Measurements from ENCODE around the gene COBL.

The COBL gene

DNA sequence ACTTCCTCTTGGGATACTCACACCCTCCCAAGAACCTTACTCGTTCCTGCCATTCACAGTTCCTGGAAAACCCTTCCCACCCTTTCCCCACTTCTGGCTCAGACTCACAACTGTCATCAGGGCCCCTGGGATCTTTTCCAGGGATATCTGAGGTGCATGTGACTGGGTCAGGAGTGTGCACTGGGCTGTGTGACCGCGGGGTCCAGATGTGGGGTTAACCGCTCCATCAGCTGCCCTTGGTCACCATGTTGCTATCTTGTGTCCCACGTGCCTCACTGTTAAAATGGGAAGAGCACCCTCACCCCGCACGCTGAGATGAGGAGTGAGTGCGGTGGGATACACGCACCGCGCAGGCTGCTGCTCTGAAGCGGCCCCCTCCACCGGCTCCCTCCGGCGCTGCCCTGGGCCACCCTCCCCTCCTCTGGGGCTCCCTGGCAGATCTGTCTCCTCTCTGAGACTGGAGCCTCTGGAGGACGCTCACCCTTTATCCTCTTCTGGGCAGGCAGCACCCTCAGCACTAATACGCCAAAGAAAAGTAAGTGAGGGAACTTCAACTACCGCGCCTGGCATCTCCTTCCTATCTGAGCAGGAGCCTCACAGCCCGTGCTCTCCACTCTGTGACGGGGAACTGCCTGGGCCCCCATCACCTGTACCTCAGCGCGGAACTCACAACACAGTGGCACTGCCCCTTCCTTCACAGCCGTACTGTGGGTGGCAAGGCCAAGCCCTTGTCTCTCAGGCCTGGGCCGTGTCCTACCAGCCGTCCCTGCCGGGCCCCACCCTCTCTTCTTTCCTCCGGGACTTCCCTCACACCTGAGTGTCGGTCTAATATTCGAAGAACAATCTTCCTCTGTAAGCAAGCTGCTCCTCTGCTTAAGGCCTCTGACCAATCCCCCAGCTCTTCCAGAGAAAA is 15.6 kb downstream of the COBL start:
- DNase-seq = no peak

DNA sequence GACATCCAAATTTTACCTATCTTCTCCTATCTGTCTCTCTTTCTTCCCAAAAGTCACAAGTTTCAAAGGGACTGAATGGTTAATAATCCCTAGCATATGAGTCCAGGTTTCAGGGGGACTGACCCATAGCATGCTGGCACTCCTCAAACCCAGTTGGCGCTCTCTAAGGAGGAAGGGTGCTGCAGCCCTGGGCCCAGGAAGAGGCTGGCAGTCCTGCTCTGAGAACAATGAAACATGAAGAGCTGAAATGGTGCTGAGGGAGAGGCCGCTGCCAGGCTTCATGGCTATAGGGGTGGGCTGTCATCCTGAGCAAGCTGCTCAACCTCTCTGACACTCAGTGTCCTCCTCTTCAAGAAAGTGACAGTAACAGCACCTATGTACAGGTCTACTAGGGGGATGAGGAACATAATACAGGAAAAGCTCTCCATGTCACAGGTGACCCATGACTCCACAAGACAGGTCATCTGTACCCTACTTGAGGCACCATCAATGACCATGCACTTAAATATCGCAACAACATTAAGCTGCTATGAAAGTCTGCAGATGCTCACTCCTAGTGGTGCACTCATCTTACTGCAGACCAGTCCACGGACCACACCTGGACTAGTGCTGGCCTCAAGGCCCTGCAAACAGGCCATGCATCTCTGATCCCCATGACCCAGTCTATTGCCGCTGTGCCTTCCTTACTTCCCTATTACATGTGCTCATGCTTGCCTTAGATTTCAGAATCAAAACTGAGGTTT is 17.0 kb downstream of the COBL start:
- no peak for DNase-seq

GRCh38 chr7:51298912-51299311 is 17.7 kb downstream of the COBL start:
- no peak for DNase-seq

DNA sequence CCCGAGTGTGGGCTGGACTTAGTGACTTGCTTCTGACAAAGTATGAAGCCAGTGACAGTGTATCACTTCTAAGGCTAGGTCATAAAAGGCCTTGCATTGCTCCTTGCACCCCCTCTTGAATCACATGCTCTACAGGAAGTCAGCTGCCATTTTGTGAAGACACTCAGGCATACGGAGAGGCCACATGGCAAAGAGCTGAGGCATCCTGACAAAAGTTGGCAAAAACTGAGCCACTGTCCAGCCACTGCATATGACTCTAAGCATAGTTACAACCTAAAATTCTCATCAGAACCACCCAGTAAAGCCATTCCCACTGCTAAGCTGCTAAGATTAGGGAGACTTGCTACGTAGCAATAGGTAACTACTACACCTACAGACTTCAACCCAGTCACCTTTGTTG is 18.6 kb downstream of the COBL start:
- DNase-seq = no peak

DNA sequence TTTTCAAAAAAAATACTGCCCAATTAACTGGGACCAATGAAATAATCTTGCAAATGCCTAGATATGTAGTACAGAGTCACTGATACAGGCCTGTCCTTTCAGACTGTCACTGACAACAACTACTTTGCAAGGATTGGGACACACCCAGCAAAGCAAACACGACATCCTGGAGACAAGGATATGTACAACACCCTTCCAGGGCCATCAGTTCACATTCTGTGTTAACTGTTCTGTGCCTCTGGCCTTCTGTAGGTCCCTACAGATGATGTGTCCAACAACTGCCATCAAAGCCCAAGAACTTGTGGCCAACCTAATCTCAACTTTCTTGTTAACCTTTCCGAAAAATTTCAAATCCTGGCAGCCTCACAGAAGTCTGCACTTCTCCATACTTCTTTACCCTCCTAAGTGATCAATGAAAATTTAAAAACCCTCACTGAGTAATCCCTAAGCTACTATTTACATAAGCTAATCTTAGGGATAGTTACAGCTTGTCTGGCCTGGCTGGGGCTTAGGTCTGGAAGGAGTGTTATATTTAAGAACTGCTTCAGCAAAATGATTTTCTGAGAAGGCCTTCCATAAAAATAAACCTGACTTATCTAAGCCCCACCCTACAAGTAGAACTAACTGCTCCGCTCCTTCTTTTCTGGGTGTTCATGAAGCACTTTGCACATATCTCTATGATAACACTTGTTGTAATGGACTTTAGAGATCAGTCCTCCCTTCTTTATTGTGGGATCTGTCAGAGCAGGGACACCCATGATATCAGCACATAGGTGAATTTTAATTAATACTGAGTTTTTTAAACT is 21.0 kb downstream of the COBL start:
- DNase-seq = no peak

DNA sequence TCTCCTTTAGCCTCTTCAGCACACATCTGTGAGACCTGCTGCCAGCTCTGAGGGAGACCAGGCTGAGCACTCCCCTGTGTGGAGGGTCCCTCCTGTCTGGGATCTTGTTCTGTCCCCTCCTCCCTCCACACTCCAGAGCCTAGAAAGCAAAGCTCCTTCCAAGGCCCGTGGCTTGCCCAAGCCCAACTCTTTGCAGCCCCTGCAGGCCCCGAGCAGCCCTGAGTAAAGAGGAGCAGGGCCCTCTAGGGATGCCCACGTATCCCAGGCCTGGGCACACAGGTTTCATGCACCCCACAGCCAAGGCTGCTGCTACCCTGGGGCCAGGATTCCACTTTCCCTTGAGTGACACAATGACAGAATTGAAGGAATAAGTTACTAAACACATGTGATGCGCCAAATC is 24.0 kb downstream of the COBL start:
- DNase-seq = no peak

DNA sequence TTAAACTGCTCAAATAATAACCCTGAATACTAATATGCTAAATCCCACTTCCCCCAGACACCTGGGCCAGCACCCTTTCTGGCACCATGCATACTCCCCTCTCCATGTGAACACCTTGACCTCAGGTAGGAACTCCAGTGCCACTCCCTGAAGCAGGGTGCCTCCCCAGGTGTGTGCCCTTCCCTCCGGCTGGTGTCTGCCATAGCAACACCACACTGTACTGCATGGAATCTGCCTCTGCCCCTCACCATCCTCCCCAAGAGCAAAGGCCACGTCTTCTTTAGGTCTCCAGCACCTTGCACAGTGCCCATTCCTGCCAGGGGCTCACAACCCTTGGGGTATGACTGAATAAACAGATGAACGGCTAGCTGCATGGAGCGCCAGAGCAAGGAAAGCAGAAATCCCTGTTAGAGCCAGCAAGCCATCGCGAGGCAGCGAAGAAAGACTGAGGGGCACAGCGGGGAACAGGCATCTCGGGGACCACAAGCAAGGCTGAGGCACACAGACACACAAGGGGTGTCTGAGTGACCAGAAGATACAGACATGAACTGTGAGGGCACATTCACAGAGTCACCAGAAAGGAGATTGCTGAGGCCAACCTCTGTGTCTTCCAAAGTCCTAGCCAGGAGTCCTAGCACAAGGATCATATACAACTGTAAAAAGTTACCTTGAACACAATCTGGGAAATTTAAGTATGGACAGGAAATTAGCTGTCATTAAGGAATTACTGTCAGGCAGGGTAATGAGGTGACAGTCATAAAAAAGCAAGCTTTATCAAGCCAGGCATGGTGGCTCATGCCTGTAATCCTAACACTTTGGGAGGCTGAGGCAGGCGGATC is 25.7 kb downstream of the COBL start:
- no peak for DNase-seq

GRCh38 chr7:51290304-51290637 is 26.3 kb downstream of the COBL start:
- no peak for DNase-seq

DNA sequence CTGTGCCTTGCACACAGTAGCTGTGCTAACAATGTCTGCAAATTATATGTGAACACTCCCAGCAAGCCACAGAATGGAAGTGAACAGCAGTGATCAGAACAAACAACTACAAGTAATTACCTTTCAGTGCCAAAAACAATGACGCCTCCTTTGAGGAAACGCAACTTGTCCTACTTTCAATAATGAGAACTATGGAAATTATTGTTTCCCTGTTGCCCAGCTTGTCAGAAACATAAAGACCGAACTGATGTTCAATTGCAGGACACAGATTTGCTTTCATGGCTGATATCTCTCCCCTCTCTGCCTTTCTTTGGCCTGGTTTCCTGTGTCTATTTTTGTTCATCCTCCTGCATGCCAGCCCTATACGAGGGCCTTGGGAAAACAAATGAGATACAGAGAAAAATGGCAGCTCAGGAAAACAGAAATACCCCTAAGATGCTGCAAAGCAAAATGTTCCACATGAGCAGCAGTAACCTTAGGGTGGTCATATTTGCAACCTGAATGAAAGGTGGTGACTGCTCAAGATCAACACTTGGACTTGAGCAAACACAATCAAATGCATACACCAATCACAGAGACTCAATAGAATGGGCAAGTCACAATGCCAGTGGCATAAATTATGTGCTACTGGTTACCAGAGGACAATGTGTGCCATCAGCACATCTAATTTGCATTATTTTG is 26.8 kb downstream of the COBL start:
- DNase-seq = no peak

GRCh38 chr7:51288896-51289622 is 27.6 kb downstream of the COBL start:
- no peak for DNase-seq

DNA sequence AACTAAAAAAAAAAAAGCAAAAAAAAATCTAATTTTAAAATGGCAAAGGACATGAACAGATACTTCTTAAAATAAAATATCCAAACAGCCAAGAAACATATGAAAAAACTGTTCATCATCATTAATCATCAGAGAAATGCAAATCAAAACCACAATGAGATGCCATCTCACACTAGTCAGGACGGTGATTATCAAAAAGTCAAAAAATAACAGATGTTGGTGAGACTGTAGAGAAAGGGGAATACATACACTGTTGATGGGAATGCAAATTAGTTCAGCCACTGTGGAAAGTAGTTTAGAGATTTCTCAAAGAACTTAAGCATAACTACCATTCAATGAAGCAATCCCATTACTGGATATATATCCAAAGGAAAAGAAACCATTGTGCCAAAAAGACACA is 30.2 kb downstream of the COBL start:
- DNase-seq = no peak

DNA sequence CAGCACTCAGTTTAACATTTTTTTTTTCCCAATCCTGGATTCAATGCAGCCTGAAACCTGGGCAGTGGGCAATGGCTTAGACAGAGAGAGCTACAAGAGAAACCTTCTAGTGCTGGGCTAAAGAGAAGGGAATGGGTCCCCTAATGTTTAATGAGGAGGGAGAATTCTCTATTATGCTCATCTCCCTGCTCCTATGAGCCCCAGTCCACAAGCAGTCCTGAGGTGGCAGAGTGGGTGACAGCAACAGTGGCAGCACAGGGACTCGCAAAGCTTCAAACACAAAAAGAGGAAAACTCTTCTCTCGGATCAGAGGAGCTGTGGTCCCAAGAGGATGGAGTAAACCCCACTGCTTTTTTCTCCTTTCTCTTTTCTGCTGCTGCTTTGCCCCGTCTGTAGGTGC is 36.5 kb downstream of the COBL start:
- DNase-seq = no peak

GRCh38 chr7:51279391-51280023 is 37.1 kb downstream of the COBL start:
- DNase-seq = no peak

DNA sequence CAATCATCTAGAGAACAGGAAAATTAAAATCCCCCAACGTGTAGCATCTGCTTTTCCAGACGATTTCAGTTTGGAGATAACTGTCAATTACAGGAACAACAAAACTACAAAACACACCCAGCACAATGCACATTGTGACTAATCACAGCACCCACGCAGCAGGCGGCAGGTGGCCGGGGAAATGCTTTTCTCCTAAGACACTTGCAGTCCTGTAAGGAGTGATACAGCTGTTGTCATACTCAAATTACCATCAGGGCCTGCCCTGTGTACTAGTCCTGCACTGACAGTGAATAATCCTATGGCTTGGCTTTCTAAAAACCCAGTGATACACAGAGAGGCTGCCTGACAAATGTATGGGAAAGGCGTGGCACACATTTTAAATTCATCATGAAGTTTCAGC is 37.8 kb downstream of the COBL start:
- no peak for DNase-seq

GRCh38 chr7:51276967-51277366 is 39.6 kb downstream of the COBL start:
- no peak for DNase-seq

GRCh38 chr7:51276091-51276605 is 40.5 kb downstream of the COBL start:
- DNase-seq = no peak

DNA sequence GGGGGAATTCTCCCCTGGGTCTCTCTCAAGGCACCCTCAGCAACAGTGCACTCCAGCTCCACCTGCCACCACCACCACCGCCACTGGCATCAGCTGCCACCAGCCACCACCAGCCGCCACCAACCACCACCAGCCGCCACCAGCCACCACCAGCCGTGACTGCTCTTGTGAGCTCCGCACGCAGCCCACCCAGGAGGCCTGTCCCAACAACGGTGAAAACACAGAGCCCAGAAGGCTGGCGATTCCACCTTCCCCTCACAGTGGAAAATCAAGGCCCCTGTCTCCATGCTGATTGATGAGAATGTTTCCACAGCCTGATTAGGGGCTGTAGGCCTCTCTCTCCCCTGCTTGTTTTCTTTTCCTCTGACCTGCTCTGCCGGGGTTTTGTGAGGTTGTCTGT is 41.1 kb downstream of the COBL start:
- no peak for DNase-seq

DNA sequence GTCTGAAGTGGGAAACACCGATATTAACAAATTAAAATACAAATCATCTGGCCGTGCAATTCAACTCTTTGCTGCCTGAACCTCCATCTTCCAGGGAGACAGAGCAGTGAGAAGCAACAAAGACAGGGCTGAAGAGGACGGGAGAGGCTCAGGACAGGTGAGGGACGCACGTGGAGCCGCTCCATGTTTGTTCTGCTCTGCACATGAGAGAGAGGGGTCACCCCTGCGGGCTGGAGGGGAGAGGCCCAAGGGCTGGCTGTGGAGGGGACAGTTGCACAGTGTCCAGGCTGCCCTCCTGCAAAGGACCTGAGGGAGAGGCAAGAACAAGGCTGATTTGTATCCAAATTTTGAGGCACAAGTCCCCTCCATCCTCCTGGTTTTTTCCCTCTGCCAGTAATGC is 41.7 kb downstream of the COBL start:
- no peak for DNase-seq

DNA sequence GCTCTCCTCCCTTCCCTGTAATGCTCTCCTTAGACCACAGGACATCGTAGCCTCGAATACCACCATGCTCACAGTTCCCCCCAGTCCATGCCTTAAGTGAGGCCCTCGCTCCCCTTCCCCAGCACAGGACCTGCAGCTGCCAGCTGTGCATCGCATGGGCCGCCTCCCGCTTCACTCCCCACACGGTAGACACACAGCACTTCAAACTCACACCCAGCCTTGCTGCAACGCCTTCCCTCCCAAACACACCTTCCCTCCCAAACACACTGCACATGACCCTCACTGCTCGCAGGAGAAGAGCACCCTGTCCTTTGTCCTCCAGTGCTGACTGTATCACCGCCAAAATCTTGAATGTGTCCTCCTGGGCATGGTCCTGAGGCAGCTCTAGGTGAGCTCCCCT is 42.6 kb downstream of the COBL start:
- no peak for DNase-seq

GRCh38 chr7:51273360-51273759 is 43.2 kb downstream of the COBL start:
- no peak for DNase-seq

DNA sequence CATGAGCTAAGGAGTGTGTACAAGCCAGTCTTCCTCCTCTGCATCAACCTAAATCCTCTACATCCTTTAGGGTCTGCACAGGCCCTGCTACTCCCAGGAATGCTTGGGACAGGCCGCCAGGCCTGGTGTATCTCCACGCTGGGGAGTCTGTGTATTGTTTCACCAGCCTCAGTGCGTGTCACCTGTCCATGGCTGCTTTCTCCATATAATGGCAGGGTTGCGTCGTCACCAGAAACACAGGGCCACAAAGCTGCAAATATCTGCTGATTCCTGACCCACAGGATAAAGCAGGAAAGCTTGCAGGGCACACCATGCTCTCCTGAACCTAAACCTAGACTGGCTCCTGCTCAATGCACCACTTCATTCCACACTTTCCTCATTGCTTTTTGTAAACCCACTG is 45.6 kb downstream of the COBL start:
- DNase-seq = no peak

All from GF-D8 (cell line).